ENCODE results near the gene DNAH8. TPM values are rescaled to one million over a fixed set of nuclear protein-coding genes. Genes with fewer than 3 reads are reported as not detected.

The DNAH8 gene
- total and polyA plus RNA-seq, 8 donors, result under 0.01 to 0.18 TPM; not detected in 6

GRCh38 chr6:39077882-39078594 is 362.9 kb downstream of the DNAH8 start:
- no peaks in the 10 kb centered on the region for H3K27me3 ChIP-seq
- intact Hi-C loops (cut with DNase I; ENCODE audit: low total_unique reads), result no loop called here
- TF ChIP-seq CTCF (IDR thresholded peaks at IDR 0.05), result no peak
- no peak for TF ChIP-seq POLR2A (IDR thresholded peaks at IDR 0.05)
- no peak for TF ChIP-seq POLR2AphosphoS5 (IDR thresholded peaks at IDR 0.05)
- TF ChIP-seq EP300 (IDR thresholded peaks at IDR 0.05), result no peak
- no peaks in the 10 kb centered on the region for H3K36me3 ChIP-seq
- H3K27ac ChIP-seq, result no peak overlapping the region
- no peaks in the 10 kb centered on the region for H3K4me1 ChIP-seq
- no peaks in the 10 kb centered on the region for H3K9me3 ChIP-seq
- no peak overlapping the region for H3K4me3 ChIP-seq
- 89 to 94% (median 90%) methylated on average over 11 of the region's 11 CpGs for WGBS, 5 donors
- DNase-seq, result no peak

GRCh38 chr6:39078695-39079094 is 363.6 kb downstream of the DNAH8 start:
- WGBS, 5 donors, result 78 to 100% (median 91%) methylated on average over 3 of the region's 3 CpGs
- no peak for TF ChIP-seq EP300 (IDR thresholded peaks at IDR 0.05)
- no peak for TF ChIP-seq CTCF (IDR thresholded peaks at IDR 0.05)
- no peak for TF ChIP-seq POLR2AphosphoS5 (IDR thresholded peaks at IDR 0.05)
- no peak for TF ChIP-seq POLR2A (IDR thresholded peaks at IDR 0.05)
- no peak for DNase-seq
- peaks cover 0 to 3% (median 0%) of the 10 kb centered on the region in 3 donors for H3K27me3 ChIP-seq
- H3K9me3 ChIP-seq, result no peaks in the 10 kb centered on the region
- H3K27ac ChIP-seq, result no peak overlapping the region
- no peaks in the 10 kb centered on the region for H3K36me3 ChIP-seq
- no peaks in the 10 kb centered on the region for H3K4me1 ChIP-seq
- intact Hi-C loops (cut with DNase I; ENCODE audit: low total_unique reads), result no loop called here
- no peak overlapping the region for H3K4me3 ChIP-seq

- no peak for DNase-seq
- H3K4me3 ChIP-seq, result no peak overlapping the region
- no peaks in the 10 kb centered on the region for H3K9me3 ChIP-seq
- H3K27me3 ChIP-seq, result peaks cover 0 to 10% (median 0%) of the 10 kb centered on the region in 3 donors
- H3K4me1 ChIP-seq, result no peaks in the 10 kb centered on the region
- 76 to 95% (median 89%) methylated on average over 6 to 8 of the region's 8 CpGs for WGBS, 5 donors
- H3K36me3 ChIP-seq, result no peaks in the 10 kb centered on the region
- TF ChIP-seq CTCF (IDR thresholded peaks at IDR 0.05) (no peak), POLR2A (IDR thresholded peaks at IDR 0.05) (no peak), EP300 (IDR thresholded peaks at IDR 0.05) (no peak), POLR2AphosphoS5 (IDR thresholded peaks at IDR 0.05) (no peak)
- no peak overlapping the region for H3K27ac ChIP-seq
- intact Hi-C loops (cut with DNase I; ENCODE audit: low total_unique reads), result no loop called here
These were observed 364.4 kb downstream of the DNAH8 start for GRCh38 chr6:39079197-39080125.

Small RNA genes within 50 kb of the gene (small RNA-seq; reads per million reads assigned to genes)
- gene AL034345.1, result 0 reads per million in 4 donors
- gene RF00393, result 0 reads per million in 4 donors

Other genes starting within 250 kb of the DNAH8 start
- 10 to 100 TPM in 4 of 5 donors, 1 to 10 TPM in 1; 2.0 to 90.2 (median 31.4) TPM for gene BTBD9, start 75.4 kb upstream of the DNAH8 start, total RNA-seq
- gene BTBD9, start 75.4 kb upstream of the DNAH8 start, polyA plus RNA-seq, result 1 to 10 TPM; 1.4 to 3.1 (median 2.1) TPM
- gene GLO1, start 12.2 kb upstream of the DNAH8 start, total RNA-seq, result 100 to 1,000 TPM in 1 of 5 donors, 10 to 100 TPM in 3, 1 to 10 TPM in 1; 4.3 to 132 (median 40.8) TPM
- 10 to 100 TPM; 52.0 to 76.8 (median 72.2) TPM for gene GLO1, start 12.2 kb upstream of the DNAH8 start, polyA plus RNA-seq